Chondrocyte (in vitro differentiated cells): ENCODE measurements around the gene CSRP1. TPM values are rescaled to one million over a fixed set of nuclear protein-coding genes. Genes with fewer than 3 reads are reported as not detected.
A peak's percentile ranks its signal among the peaks of the same experiment; 100 is the strongest.

ENCODE experiments used
- DNase-seq: peaks from one replicate; pipeline ENCODE4 v3.0.0; 2021; ENCODE audit warnings: mixed read lengths, low spot score
- H3K27ac Mint-ChIP-seq: one replicate; pipeline ENCODE4 v1.8.0; 2021; ENCODE audit warnings: mild to moderate bottlenecking, moderate library complexity, mixed read lengths; ENCODE audit not compliant: unreplicated experiment
- H3K27me3 Mint-ChIP-seq: 2 replicates; pipeline ENCODE4 v1.8.0; 2021; ENCODE audit warnings: low read depth, mixed read lengths
- H3K36me3 Mint-ChIP-seq: 2 replicates; pipeline ENCODE4 v1.8.0; 2021; ENCODE audit warnings: low read depth, mixed read lengths
- H3K4me1 Mint-ChIP-seq: 2 replicates; pipeline ENCODE4 v1.8.0; 2021; ENCODE audit warnings: low read depth, mild to moderate bottlenecking, mixed read lengths
- H3K4me3 Mint-ChIP-seq: one replicate; pipeline ENCODE4 v1.8.0; 2021; ENCODE audit warnings: mild to moderate bottlenecking, moderate library complexity, mixed read lengths; ENCODE audit not compliant: unreplicated experiment
- H3K9me3 Mint-ChIP-seq: 2 replicates; pipeline ENCODE4 v1.8.0; 2021; ENCODE audit warnings: low read depth, mixed read lengths
- CTCF ChIP-seq: fragments of 200-600 bp; sonication (generic); IDR thresholded peaks from 2 replicates; pipeline ENCODE4 v1.5.0; 2021; ENCODE audit warnings: antibody characterized with exemption, mild to moderate bottlenecking, moderate library complexity
- total RNA-seq: library from RNA; stranded (reverse); gene quantifications from 3 replicates; pipeline ENCODE4 v1.2.1, GENCODE V29; 2021

The CSRP1 gene
- total RNA-seq, 1 donor from 2014 or later: 5.9 TPM

- no peaks in the 10 kb centered on the region for H3K9me3 Mint-ChIP-seq
- H3K27ac Mint-ChIP-seq: peak overlapping the region; percentile 93
Observed at GRCh38 chr1:201531551-201532425, 24.9 kb upstream of the CSRP1 start.

GRCh38 chr1:201530741-201531531, 24.0 kb upstream of the CSRP1 start:
- Mint-ChIP-seq H3K27me3 (no peaks in the 10 kb centered on the region), H3K4me3 (no peak overlapping the region), H3K27ac (peak overlapping the region; percentile 93)

More at GRCh38 chr1:201531551-201532425, 24.9 kb upstream of the CSRP1 start:
- H3K27me3 Mint-ChIP-seq: no peaks in the 10 kb centered on the region
- no peak overlapping the region for H3K4me3 Mint-ChIP-seq
- H3K4me1 Mint-ChIP-seq: peaks cover 64% of the 10 kb centered on the region
- no peak for TF ChIP-seq CTCF
- H3K36me3 Mint-ChIP-seq: no peaks in the 10 kb centered on the region
- no peak for DNase-seq

GRCh38 chr1:201528631-201529252, 21.8 kb upstream of the CSRP1 start:
- H3K36me3 Mint-ChIP-seq: peaks cover 2% of the 10 kb centered on the region
- no peak overlapping the region for H3K4me3 Mint-ChIP-seq
- no peaks in the 10 kb centered on the region for H3K27me3 Mint-ChIP-seq
- DNase-seq: no peak
- peak overlapping the region; percentile 57 for H3K27ac Mint-ChIP-seq
- peaks cover 35% of the 10 kb centered on the region for H3K4me1 Mint-ChIP-seq
- no peak for TF ChIP-seq CTCF
- peaks cover 3% of the 10 kb centered on the region for H3K9me3 Mint-ChIP-seq

More at GRCh38 chr1:201530741-201531531, 24.0 kb upstream of the CSRP1 start:
- peak; percentile 98 for TF ChIP-seq CTCF
- Mint-ChIP-seq H3K4me1 (peaks cover 55% of the 10 kb centered on the region), H3K36me3 (no peaks in the 10 kb centered on the region), H3K9me3 (no peaks in the 10 kb centered on the region)
- DNase-seq: no peak

- Mint-ChIP-seq H3K4me3 (no peak overlapping the region), H3K4me1 (peaks cover 31% of the 10 kb centered on the region), H3K36me3 (peaks cover 2% of the 10 kb centered on the region), H3K9me3 (peaks cover 3% of the 10 kb centered on the region), H3K27me3 (no peaks in the 10 kb centered on the region), H3K27ac (no peak overlapping the region)
- DNase-seq: no peak
- no peak for TF ChIP-seq CTCF
Observed at GRCh38 chr1:201527879-201528278, 21.0 kb upstream of the CSRP1 start.
